GM12892 (cell line): ENCODE results near the gene MAD2L2.

Experiments
- DNase-seq: peaks from one replicate; pipeline ENCODE4 v3.0.0; 2011; ENCODE audit not compliant: insufficient read length
- FAIRE-seq: peaks from 2 replicates; lab custom pipeline; 2011; peaks lifted over from hg19 to GRCh38; lab: Jason Lieb, UNC
- POLR2A ChIP-seq: IDR thresholded peaks from 2 replicates; pipeline ENCODE4 v1.6.1; 2011; ENCODE audit warnings: low read depth, low read length, control low read depth
- POLR2AphosphoS5 ChIP-seq: IDR thresholded peaks from 2 replicates; pipeline ENCODE4 v1.6.1; 2011; ENCODE audit warnings: low read depth, low read length, control low read depth
- TAF1 ChIP-seq: IDR thresholded peaks from 2 replicates; pipeline ENCODE4 v1.6.1; 2011; ENCODE audit warnings: low read depth, mild to moderate bottlenecking, control low read depth, low read length, borderline replicate concordance

The MAD2L2 gene

DNA sequence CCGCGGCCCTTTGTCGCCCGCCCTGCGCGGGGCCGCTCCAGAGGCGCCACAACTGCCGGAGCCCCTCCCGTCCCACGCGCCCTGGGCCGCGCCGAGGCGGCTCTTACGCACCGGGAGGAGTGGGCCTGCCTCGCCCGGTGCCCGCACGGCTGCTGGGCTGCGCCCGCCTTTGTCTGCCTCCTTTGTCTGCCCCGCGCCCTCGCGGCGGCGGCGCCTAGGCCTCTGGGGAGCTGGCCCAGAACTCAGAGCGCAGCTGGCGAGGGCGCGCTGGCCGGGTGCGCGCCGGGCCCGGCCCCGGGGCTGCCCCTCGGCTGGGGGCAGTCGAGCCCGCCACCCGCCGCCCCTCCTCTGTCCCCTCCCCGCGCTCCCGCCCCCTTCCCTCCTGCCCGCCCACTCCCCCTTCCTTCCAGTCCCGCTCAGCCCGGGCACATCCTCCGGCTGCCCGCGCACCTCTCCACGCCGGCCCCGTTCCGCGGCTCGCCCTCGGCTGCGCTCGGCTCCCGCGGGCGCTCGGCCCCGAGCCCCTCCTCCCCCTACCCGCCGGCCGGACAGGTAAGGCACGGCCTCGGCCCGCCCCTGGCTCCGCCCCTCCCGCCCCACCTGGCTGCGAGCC lies 10.5 kb upstream of the MAD2L2 start, which contains the start of gene DRAXIN:
Gene DRAXIN, plus strand, starts transcription at position 409 of the 613 bp plus-strand sequence. CDS start 14,549 bp downstream, outside the sequence.
- no peak for DNase-seq
- TF ChIP-seq TAF1 (no peak), POLR2A (no peak), POLR2AphosphoS5 (no peak)
- no peak for FAIRE-seq

DNA sequence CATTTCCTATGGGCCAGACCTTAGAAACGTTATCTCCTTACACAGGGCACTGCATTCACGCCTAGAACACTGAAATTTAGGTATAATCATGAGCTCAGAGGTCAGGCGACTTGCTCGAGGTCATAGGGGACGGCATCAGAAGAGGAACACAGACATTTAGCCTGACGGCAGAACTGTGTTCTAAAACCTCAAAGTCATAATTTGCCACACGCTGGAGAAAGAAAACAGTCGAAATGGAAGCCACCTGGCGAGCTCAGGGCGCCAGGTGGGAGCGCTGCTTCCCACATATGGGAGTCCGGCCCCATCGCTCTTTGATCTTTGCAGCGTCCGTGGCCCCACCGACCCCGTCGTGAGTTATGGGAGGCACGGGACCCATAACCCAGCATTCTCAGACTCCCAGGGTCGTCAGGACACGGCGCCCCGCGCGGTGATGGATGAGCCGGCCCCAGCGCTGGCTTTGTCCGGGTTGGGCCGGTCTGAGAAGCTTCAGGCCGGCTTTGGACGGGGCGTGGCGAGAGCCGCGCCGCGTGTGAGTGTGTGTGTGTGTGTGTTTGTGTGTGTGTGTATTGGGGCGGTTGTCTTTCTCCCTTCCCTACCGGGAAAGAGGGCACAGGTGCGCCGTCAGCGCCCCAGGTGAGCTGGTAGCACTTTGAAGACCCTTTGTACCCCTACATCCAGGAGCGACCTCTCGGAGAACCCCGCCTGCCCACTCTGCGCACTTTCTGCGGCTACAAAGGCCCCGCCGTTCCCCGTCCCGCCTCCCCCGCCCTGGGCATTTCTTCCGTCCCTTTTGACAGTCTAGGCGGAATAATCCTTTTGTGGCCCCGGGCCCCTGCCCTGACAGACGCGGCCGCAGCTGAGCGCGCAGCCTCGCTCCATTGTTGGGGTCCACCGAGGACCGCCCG lies 9.7 kb upstream of the MAD2L2 start:
- TF ChIP-seq POLR2A, result no peak
- TF ChIP-seq POLR2AphosphoS5, result no peak
- DNase-seq (no peak), FAIRE-seq (no peak)

DNA sequence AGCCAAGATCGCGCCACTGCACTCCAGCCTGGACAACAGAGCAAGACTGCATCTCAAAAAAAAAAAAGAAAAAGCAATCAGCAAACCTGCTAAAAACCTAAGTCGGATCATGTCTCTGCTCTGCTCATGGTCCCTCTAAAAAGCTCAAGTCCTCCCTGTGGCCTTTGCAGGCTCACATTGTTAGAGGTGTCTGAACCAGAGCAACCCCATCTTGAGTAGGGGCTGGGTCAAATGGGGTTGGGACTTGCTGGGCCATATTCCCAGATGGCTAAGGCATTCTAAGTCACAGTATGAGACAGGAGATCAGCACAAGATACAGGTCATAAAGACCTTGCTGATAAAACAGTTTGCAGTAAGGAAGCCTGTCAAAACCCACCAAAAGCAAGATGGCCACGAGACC lies 7.6 kb upstream of the MAD2L2 start:
- DNase-seq, result no peak
- FAIRE-seq, result no peak
- TF ChIP-seq POLR2A, result no peak
- no peak for TF ChIP-seq TAF1
- no peak for TF ChIP-seq POLR2AphosphoS5

DNA sequence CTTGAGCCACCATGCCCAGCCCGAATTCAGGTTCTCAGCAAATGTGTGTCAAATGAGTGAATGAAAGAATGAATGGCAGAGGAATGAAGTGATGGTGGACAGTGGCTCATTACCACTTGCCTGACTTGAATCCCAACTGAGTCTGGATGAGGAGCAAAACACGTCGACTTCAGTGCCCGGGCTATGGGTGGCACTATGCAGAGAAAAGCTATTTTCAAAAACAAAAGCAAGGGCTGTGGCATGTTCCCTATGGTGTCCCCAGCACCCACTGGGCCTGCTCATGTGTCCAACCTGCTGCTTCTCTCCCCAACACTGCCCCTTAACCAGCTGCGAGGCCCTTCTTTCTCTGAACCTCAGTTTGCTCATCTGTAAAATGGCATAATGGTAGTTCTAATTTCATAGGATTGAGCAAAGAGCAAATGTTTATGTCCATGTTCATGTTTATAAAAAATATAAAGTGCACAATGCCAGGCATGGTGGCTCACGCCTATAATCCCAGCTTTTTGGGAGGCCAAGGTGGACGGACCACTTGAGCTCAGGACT lies 4.3 kb upstream of the MAD2L2 start:
- TF ChIP-seq POLR2AphosphoS5 (no peak), POLR2A (no peak), TAF1 (no peak)
- DNase-seq (no peak), FAIRE-seq (no peak)

DNA sequence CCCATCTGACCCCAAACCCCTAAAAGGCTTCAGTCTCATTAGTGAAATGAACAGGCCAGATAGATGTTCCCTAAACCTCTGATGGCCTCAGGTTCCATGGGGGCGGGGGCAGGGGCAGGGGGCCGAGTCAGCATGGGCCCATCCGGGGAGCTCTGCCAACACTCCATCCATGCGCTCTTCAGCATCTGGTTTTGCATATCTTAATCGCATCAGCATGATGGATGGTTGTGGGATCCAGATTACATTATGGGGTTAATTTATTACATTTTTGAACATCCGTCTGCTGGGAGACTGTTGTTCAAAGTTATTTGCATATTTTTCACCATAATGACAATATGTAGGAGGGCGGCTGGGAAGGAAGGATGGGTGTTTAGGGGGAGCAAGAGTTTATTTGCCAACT lies 3.1 kb upstream of the MAD2L2 start:
- no peak for DNase-seq
- TF ChIP-seq TAF1 (no peak), POLR2A (no peak), POLR2AphosphoS5 (no peak)
- FAIRE-seq, result no peak

DNA sequence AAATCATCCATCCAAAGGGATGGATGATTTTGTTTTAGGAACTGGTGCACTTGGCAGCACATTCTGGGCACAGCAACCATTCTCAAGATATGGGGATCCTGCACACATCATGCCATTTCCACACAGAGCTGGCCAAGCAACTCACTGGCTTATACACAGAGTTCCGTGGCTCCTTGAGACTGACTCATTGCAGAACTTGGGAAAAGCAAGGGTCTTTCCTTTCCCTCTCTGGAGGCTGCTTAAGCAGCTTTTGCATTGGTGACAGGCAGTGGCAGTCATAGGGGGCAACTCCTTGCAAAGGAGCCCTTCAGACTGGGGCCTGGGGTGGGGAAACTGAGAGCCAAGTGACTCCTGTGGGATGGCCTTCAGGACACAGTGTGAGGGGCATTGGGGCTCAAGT lies 1.9 kb upstream of the MAD2L2 start:
- DNase-seq, result no peak
- FAIRE-seq, result no peak
- TF ChIP-seq POLR2AphosphoS5 (no peak), POLR2A (no peak), TAF1 (no peak)

DNA sequence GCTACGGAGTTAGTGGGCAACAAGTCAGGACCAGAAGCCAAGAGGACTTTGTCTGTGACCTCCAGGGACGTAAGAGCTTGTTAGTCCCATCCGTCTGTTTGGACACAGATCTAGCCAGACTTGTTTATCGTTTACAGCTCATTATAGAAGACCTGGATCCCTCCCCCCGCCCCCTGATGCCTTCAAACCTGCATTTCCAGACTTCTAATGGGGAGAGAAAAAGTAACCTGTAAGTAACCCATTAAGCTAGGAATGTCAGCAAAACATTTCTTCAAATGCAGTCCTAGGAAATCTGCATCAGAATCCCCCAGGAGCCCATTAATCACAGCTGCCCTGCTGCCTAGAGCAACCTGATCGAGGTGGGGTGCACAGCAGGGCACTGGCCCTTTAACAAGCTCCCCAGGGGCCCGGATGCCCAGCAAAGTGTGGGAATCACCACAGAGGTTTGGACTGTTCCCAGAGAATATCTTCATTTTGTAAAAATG lies 1.4 kb upstream of the MAD2L2 start:
- no peak for DNase-seq
- FAIRE-seq, result no peak
- TF ChIP-seq POLR2A (no peak), POLR2AphosphoS5 (no peak), TAF1 (no peak)

DNA sequence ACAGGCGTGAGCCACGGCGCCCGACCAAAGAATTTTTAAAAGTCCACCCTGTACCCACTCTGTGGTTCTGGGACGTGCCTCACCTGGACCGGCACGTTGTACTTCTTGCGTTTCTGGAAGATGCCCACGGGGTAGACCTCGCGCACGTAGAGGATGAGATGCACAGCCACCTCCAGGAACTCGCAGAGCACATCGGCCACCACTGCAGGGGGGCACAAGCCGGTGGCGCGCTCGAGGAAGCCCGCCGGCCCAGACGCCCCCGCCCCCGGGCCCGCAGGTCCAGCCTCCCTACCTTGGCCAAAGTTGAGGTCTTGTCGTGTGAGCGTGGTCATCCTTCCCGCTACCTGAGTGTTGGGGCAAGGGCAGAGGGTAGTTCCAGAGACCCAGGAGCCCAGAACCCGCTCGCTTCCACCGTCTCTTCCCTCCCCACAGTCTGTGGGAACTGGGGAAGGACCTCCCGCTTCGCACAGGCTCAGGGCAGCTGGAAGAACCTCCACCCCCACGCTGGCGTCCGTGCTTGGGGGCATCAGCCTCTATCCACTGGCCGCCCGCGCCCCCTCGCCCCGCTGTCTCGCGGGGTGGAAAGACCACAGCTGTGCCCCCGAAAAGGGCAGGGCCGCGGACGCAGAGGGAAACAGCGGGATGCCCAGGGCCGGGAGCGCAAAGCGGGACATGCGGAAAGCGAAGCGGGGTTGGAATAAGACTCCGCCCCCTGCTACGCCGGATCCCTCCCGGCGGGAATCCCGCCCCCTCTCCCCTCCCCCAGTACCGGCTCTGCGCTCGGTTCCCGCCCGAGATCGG lies 478 bp downstream of the MAD2L2 start:
- TF ChIP-seq POLR2AphosphoS5, result no peak
- no peak for TF ChIP-seq POLR2A
- TF ChIP-seq TAF1, result no peak
- FAIRE-seq (peak; percentile 53), DNase-seq (no peak)

DNA sequence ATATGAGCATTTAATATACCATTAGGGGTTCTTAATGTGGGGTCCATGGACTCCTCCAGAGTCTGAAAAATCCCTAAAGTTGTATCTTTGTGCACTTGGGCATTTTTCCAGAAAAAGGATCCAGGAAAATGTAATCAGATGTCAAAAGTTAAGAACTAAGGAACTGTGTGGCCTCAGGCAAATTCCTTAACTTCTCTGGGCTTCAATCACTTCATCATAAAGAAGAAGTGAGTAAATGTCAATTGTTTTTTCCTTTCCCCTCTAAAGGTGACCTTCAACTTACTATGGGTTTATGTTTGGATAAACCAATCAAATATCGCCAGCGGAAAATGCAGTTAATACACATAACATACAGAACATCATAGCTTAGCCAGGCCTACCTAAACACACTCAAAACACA lies 2.5 kb downstream of the MAD2L2 start:
- TF ChIP-seq POLR2A, result no peak

DNA sequence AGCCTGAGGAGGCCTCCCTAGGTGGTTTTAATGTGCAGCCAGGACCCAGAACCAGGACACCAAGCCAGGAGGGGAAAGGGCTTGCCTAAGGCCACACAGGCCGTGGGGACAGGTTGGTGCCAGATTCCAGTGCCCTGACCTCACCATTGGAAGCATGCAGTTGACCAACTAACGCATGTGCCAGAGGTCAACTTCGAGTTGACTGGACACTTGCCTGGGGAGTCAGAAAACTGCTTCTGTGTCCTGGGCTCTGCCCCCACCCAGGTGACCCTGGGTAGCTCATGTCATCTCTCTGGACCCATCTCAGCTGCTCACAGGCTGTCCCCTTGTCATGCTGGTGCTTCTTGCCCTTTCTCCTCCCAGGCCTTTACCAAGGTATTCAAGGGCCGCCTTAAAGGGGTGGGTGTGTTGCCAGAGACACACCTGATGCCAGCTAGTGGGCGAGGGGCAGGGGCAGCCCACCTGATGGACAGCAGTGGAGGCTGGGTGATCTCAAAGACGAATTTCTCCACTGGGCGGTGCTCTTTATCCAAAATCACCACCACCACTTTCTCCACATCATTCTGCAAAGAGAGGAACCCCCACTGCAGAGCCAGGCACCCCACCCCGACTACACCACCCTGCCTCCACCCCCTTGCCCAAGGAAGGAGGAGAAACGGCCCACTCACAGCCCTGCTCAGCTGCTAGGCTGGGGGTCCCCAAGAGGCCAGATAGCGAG lies 4.4 kb downstream of the MAD2L2 start:
- DNase-seq (no peak), FAIRE-seq (no peak)
- TF ChIP-seq POLR2AphosphoS5, result no peak
- no peak for TF ChIP-seq TAF1
- no peak for TF ChIP-seq POLR2A

More for the DNA sequence above, 2.5 kb downstream of the MAD2L2 start:
- DNase-seq, result no peak
- FAIRE-seq, result no peak
